ENCODE data around the gene SLF1.

DNA sequence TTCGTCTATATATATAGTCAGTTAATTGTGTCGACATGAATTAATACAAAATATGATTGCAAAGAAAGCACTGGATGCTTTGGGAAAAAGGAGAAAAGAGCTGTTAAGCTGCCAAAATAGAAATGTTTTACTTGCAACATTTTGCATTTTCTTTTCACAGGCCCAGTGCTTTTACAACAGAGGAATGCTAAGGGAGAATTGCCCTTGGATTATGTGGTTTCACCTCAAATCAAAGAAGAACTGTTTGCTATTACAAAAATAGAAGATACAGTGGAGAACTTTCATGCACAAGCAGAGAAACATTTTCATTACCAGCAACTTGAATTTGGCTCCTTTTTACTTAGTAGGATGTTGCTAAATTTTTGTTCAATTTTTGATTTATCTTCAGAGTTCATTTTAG, 76.2 kb downstream of the SLF1 start:
- no peak for TF ChIP-seq EZH2 (IDR thresholded peaks at IDR 0.05; ENCODE audit: borderline replicate concordance, low read length)
- TF ChIP-seq, protein P1, sequence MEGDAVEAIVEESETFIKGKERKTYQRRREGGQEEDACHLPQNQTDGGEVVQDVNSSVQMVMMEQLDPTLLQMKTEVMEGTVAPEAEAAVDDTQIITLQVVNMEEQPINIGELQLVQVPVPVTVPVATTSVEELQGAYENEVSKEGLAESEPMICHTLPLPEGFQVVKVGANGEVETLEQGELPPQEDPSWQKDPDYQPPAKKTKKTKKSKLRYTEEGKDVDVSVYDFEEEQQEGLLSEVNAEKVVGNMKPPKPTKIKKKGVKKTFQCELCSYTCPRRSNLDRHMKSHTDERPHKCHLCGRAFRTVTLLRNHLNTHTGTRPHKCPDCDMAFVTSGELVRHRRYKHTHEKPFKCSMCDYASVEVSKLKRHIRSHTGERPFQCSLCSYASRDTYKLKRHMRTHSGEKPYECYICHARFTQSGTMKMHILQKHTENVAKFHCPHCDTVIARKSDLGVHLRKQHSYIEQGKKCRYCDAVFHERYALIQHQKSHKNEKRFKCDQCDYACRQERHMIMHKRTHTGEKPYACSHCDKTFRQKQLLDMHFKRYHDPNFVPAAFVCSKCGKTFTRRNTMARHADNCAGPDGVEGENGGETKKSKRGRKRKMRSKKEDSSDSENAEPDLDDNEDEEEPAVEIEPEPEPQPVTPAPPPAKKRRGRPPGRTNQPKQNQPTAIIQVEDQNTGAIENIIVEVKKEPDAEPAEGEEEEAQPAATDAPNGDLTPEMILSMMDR (conservative IDR thresholded peaks at IDR 0.05 in 1 of 2, IDR thresholded peaks at IDR 0.05 in 1 of 2; ENCODE audit: extremely low read depth in 1 of 2, insufficient read depth in 1 of 2, low read depth in 1 of 2, low read length in 2 of 2): no peak

All from mammary epithelial cell (primary cell).